Muscle of leg (tissue), 11 donors: ENCODE results near the gene BEND2. TPM values are rescaled to one million over a fixed set of nuclear protein-coding genes. Genes with fewer than 3 reads are reported as not detected.

Source experiments
- DNase-seq: peaks from one replicate; pipeline ENCODE4 v3.0.0; 2013
- H3K27ac ChIP-seq: one replicate; pipeline ENCODE4 v1.5.1; 2013; ENCODE audit warnings: mild to moderate bottlenecking, low read length, control low read depth
- H3K27me3 ChIP-seq: one replicate; pipeline ENCODE4 v1.6.1; 2013; ENCODE audit warnings: low read length; ENCODE audit not compliant: control insufficient read depth, insufficient read depth
- H3K36me3 ChIP-seq: one replicate; pipeline ENCODE4 v1.6.1; 2013; ENCODE audit warnings: low read length; ENCODE audit not compliant: control insufficient read depth, insufficient read depth
- H3K4me1 ChIP-seq: one replicate; pipeline ENCODE4 v1.6.1; 2013; ENCODE audit warnings: low read length; ENCODE audit not compliant: control insufficient read depth, insufficient read depth
- H3K4me3 ChIP-seq: one replicate; pipeline ENCODE4 v1.5.1; 2013; ENCODE audit warnings: low read length, control low read depth
- H3K9me3 ChIP-seq: replicated peaks from 2 replicates; pipeline ENCODE4 v1.6.1; 2013; ENCODE audit warnings: low read depth, low read length; ENCODE audit not compliant: control insufficient read depth
- WGBS: methylation state at CpG from one replicate; pipeline ENCODE4 v1.1.5; 2013; ENCODE audit warnings: missing lambda C conversion rate; ENCODE audit not compliant: insufficient coverage; 5-methylcytosine and 5-hydroxymethylcytosine counted together
- polyA plus RNA-seq, 8 donors: library from polyadenylated mRNA; unstranded; fragments of 120-200 nt; gene quantifications; one replicate each; pipeline versions ENCODE4 v1.2.1 to v1.2.3, GENCODE V29; 2013; ENCODE audit warnings: inconsistent platforms in 1 of 8, low replicate concordance in 1 of 8; ENCODE audit not compliant: insufficient read length in 8 of 8, insufficient read depth in 1 of 8
- total RNA-seq: library from RNA; stranded (reverse); fragments of 120-200 nt; gene quantifications from one replicate; pipeline ENCODE4 v1.2.4, GENCODE V29; 2013

The BEND2 gene
- total and polyA plus RNA-seq, 9 donors = 0.02 to 0.08 (median 0.05) TPM; not detected in 3

- Histone ChIP-seq H3K4me1 (no peaks in the 10 kb centered on the region), H3K27ac (no peak overlapping the region), H3K36me3 (no peaks in the 10 kb centered on the region), H3K27me3 (peaks cover 14% of the 10 kb centered on the region), H3K9me3 (no peaks in the 10 kb centered on the region), H3K4me3 (no peak overlapping the region)
- WGBS = no CpG with 5 or more reads among the region's 4 CpGs
- DNase-seq = no peak
Observed at GRCh38 chrX:18179446-18179845, 41.2 kb downstream of the BEND2 start.

DNA sequence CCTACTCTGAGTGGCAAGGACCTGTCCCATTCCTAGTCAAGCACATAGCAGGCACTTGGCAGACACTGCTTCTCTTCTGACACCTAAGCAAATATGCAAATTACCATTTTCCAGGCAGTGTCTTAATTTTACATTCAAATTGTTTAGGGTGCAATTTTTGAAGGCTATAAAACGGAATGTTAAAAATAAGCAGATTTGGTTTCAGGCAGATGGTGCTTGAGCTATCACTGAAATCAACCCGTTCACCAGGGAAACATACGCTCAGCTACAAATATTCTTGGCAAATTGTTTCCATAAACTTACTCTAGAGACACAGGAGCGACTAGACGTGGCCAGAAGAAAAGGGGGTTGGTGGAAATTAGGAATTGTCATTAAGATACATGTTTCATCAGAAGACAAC is 45.7 kb downstream of the BEND2 start:
- no peak for DNase-seq
- WGBS = no CpG with 5 or more reads among the region's 5 CpGs
- no peak overlapping the region for H3K27ac ChIP-seq

DNA sequence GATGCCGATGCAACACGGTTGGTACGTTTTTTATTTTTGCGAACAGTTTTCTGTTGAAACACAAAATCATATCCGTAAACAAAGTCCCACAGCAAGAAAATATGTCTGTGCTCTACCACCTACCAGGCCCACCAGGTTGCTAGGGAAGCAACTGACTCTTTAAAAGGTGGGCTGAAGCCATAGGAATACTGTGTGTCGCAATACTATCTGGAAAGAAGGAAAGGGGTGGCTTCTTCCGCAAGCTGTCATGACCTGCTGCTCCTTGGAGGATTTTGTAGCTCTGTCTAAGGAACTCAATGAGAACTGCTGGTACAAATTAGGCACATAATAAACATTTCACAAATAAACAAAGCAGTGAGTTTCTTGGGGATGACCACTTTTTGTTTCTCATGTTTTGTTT is 46.5 kb downstream of the BEND2 start:
- WGBS = 81% methylated on average over 5 of the region's 7 CpGs

More for the DNA sequence above, 45.7 kb downstream of the BEND2 start:
- Histone ChIP-seq H3K36me3 (no peaks in the 10 kb centered on the region), H3K9me3 (no peaks in the 10 kb centered on the region), H3K27me3 (peaks cover 14% of the 10 kb centered on the region), H3K4me3 (no peak overlapping the region), H3K4me1 (no peaks in the 10 kb centered on the region)

GRCh38 chrX:18173494-18174180 is 47.0 kb downstream of the BEND2 start:
- no peak for DNase-seq
- 58% methylated on average over 3 of the region's 7 CpGs for WGBS

More for the DNA sequence above, 46.5 kb downstream of the BEND2 start:
- Histone ChIP-seq H3K27me3 (peaks cover 14% of the 10 kb centered on the region), H3K36me3 (no peaks in the 10 kb centered on the region), H3K27ac (no peak overlapping the region), H3K9me3 (no peaks in the 10 kb centered on the region), H3K4me1 (no peaks in the 10 kb centered on the region), H3K4me3 (no peak overlapping the region)
- no peak for DNase-seq

DNA sequence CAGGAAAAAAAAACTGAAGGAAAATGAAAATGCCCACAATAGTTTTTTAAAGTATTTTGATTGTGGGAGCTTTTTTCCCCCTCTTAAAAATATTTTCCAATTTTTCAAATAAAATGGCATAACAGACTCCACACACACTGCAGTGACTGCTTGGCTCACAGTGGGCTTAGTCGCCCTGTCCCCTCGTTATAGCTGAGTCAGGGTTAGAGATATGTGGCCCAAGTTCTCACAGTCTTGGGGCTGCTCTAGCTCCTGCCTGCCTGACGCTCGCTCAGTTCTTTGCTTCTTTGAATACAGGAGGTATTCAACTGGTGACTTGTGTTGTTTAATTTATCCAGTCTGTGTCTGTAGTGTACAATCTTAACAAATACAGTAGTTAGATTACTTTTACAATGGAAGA is 47.7 kb downstream of the BEND2 start:
- Histone ChIP-seq H3K4me1 (no peaks in the 10 kb centered on the region), H3K27ac (no peak overlapping the region), H3K36me3 (no peaks in the 10 kb centered on the region), H3K27me3 (peaks cover 18% of the 10 kb centered on the region), H3K9me3 (no peaks in the 10 kb centered on the region), H3K4me3 (no peak overlapping the region)
- WGBS = 100% methylated on average over 2 of the region's 4 CpGs
- no peak for DNase-seq

More at GRCh38 chrX:18173494-18174180, 47.0 kb downstream of the BEND2 start:
- Histone ChIP-seq H3K27ac (no peak overlapping the region), H3K9me3 (no peaks in the 10 kb centered on the region), H3K4me1 (no peaks in the 10 kb centered on the region), H3K36me3 (no peaks in the 10 kb centered on the region), H3K27me3 (peaks cover 14% of the 10 kb centered on the region), H3K4me3 (no peak overlapping the region)

GRCh38 chrX:18170910-18171309 is 49.8 kb downstream of the BEND2 start:
- H3K4me1 ChIP-seq = no peaks in the 10 kb centered on the region
- 67% methylated on average over 4 of the region's 6 CpGs for WGBS
- no peak overlapping the region for H3K27ac ChIP-seq
- H3K27me3 ChIP-seq = peaks cover 27% of the 10 kb centered on the region
- no peak for DNase-seq
- no peaks in the 10 kb centered on the region for H3K36me3 ChIP-seq
- no peaks in the 10 kb centered on the region for H3K9me3 ChIP-seq
- no peak overlapping the region for H3K4me3 ChIP-seq

DNA sequence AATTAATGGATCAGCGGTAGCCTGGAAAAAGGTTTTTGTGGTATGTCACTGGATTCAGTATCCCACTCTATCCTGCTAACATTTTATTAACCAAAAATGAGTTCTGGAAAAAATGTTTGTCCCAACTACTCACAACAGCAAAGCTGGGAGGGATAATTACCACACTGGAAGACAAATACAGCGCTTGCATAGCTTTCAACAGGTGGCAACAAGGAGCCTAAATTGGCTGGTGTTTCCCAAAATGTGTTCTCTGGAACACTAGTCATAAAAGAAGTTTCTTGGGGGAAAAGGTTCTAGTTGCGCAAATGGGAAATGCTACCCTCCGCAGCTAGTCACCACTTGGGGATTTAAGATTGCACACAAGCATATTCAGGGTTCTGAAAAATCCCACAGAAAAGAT is 54.6 kb downstream of the BEND2 start:
- Histone ChIP-seq H3K27ac (no peak overlapping the region), H3K4me1 (no peaks in the 10 kb centered on the region), H3K27me3 (peaks cover 24% of the 10 kb centered on the region), H3K9me3 (no peaks in the 10 kb centered on the region), H3K36me3 (no peaks in the 10 kb centered on the region), H3K4me3 (no peak overlapping the region)
- DNase-seq = no peak
- no CpG with 5 or more reads among the region's 4 CpGs for WGBS

DNA sequence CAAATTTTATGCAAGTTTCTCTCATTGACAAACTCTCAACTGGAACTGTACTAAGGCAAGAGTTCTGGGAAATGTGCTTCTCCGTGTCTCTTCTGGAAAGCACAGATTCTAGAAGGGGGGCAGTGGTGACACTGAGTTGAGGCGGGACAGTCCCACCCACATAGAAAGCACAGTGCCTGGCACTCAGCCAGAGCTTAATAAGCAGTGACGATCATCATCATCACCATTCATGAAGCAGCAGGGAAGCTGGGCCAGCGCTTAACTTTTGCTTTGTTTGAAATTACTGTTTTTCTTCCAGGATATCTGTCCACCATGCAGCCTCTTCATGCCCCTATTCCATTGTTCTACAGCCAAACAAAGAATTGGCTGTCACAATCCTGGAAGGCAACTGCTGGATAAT is 60.3 kb downstream of the BEND2 start:
- DNase-seq = no peak
- Histone ChIP-seq H3K9me3 (no peaks in the 10 kb centered on the region), H3K36me3 (no peaks in the 10 kb centered on the region), H3K4me3 (no peak overlapping the region), H3K4me1 (no peaks in the 10 kb centered on the region), H3K27ac (no peak overlapping the region), H3K27me3 (peaks cover 9% of the 10 kb centered on the region)
- WGBS = 51% methylated on average over 2 of the region's 4 CpGs

- WGBS = no CpG with 5 or more reads among the region's 2 CpGs
- no peak for DNase-seq
- no peaks in the 10 kb centered on the region for H3K36me3 ChIP-seq
- H3K27me3 ChIP-seq = peaks cover 6% of the 10 kb centered on the region
- H3K9me3 ChIP-seq = no peaks in the 10 kb centered on the region
- no peak overlapping the region for H3K4me3 ChIP-seq
- no peak overlapping the region for H3K27ac ChIP-seq
- H3K4me1 ChIP-seq = no peaks in the 10 kb centered on the region
Observed at GRCh38 chrX:18158963-18159362, 61.7 kb downstream of the BEND2 start.

DNA sequence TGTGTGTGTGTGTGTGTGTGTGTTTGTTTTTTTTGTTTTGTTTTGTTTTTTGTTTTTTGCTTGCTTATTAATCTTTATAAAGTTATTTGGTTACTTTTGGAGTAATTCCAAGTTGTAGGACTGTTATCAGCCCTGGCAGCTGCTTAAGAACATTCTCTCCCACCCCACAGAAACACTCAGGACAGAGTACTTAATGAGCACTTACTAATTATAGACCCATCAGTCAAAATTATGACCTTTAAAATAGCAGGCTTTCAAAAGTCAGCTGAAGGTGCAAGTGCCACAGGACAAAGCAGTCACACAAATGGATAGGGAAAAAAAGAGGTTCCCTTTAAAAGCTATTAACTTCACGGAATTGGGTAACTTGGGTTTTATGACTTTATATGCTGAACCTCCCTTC is 69.0 kb downstream of the BEND2 start:
- Histone ChIP-seq H3K27ac (no peak overlapping the region), H3K4me3 (no peak overlapping the region), H3K36me3 (no peaks in the 10 kb centered on the region), H3K4me1 (no peaks in the 10 kb centered on the region), H3K9me3 (no peaks in the 10 kb centered on the region), H3K27me3 (peaks cover 6% of the 10 kb centered on the region)
- DNase-seq = no peak
- no CpG with 5 or more reads among the region's 1 CpG for WGBS

GRCh38 chrX:18151157-18151556 is 69.5 kb downstream of the BEND2 start:
- WGBS = 64% methylated on average over 3 of the region's 5 CpGs
- H3K36me3 ChIP-seq = no peaks in the 10 kb centered on the region

More at GRCh38 chrX:18151157-18151556, 69.5 kb downstream of the BEND2 start:
- DNase-seq = no peak
- no peaks in the 10 kb centered on the region for H3K9me3 ChIP-seq
- no peak overlapping the region for H3K4me3 ChIP-seq
- no peak overlapping the region for H3K27ac ChIP-seq
- H3K4me1 ChIP-seq = no peaks in the 10 kb centered on the region
- H3K27me3 ChIP-seq = peaks cover 6% of the 10 kb centered on the region
